ENCODE data around the gene OXCT1. TPM values are rescaled to one million over a fixed set of nuclear protein-coding genes. Genes with fewer than 3 reads are reported as not detected.

OXCT1 gene
- total and polyA plus RNA-seq, 2 donors from 2014 or later: 20.5 to 42.7 TPM

DNA sequence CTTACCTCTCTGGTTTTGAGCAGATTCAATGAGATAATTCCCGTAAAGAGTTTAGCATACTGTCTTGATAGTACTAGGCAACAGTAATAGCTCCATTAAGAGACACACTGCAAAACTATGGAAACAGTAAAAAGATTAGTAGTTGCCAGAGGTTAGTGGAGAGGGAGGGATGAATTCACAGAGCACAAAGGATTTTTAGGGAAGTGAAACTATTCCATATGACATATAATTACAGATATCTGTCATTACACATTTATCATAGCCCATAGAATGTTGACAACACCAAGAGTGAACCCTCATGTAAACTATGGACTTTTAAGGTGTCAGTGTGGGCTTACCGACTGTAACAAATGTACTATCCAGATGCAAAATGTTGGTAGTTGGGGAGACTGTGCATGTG lies 183.5 kb downstream of the OXCT1 start:
- DNase-seq: no peak
- TF ChIP-seq, protein P1, sequence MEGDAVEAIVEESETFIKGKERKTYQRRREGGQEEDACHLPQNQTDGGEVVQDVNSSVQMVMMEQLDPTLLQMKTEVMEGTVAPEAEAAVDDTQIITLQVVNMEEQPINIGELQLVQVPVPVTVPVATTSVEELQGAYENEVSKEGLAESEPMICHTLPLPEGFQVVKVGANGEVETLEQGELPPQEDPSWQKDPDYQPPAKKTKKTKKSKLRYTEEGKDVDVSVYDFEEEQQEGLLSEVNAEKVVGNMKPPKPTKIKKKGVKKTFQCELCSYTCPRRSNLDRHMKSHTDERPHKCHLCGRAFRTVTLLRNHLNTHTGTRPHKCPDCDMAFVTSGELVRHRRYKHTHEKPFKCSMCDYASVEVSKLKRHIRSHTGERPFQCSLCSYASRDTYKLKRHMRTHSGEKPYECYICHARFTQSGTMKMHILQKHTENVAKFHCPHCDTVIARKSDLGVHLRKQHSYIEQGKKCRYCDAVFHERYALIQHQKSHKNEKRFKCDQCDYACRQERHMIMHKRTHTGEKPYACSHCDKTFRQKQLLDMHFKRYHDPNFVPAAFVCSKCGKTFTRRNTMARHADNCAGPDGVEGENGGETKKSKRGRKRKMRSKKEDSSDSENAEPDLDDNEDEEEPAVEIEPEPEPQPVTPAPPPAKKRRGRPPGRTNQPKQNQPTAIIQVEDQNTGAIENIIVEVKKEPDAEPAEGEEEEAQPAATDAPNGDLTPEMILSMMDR (IDR thresholded peaks at IDR 0.05; ENCODE audit: borderline replicate concordance, extremely low read depth, insufficient read depth): no peak
- Histone ChIP-seq H3K4me3 (ENCODE audit: low read length in 3 of 3) (no peak overlapping the region), H3K36me3 (ENCODE audit: control insufficient read depth in 2 of 3, insufficient read depth in 3 of 3, low read length in 3 of 3) (no peaks in the 10 kb centered on the region), H3K9me3 (ENCODE audit: control insufficient read depth in 2 of 3, insufficient read depth in 1 of 3, low read length in 3 of 3) (no peaks in the 10 kb centered on the region), H3K27ac (ENCODE audit: low read depth in 2 of 2, low read length in 2 of 2) (no peak overlapping the region), H3K9ac (ENCODE audit: low read length in 3 of 3) (no peak overlapping the region), H3K27me3 (ENCODE audit: control insufficient read depth, insufficient read depth, low read length) (no peaks in the 10 kb centered on the region), H3K4me1 (ENCODE audit: control insufficient read depth in 2 of 3, insufficient read depth in 2 of 3, low read depth in 1 of 3, low read length in 3 of 3) (no peaks in the 10 kb centered on the region)
- FAIRE-seq: no peak
- intact Hi-C loops (cut with DNase I): no loop called here

DNA sequence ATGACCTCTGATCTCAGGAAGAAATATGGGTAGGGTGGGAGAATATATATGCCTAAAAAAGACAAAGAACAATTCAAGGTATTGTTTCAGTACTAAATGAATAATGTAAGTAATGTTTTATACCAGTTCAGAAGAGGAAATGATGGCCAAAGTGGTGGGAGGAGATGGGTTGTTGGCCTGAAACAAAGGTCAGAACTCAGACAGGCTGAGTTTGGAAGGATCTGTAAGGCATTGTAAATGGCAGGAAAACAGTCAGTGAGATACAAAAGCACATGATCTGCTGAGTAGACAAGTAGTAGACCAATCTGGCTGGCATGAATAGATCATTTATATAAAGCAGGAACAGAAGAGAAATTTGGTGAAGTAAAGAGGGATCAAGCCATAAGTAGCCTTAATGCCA lies 184.0 kb downstream of the OXCT1 start:
- no peak overlapping the region for H3K27ac ChIP-seq (ENCODE audit: low read depth in 2 of 2, low read length in 2 of 2)
- no peaks in the 10 kb centered on the region for H3K36me3 ChIP-seq (ENCODE audit: control insufficient read depth in 2 of 3, insufficient read depth in 3 of 3, low read length in 3 of 3)
- TF ChIP-seq, protein P1 (IDR thresholded peaks at IDR 0.05; ENCODE audit: borderline replicate concordance, extremely low read depth, insufficient read depth): no peak
- FAIRE-seq (no peak), DNase-seq (no peak)
- no peaks in the 10 kb centered on the region for H3K27me3 ChIP-seq (ENCODE audit: control insufficient read depth, insufficient read depth, low read length)
- H3K4me3 ChIP-seq (ENCODE audit: low read length in 3 of 3): no peak overlapping the region
- H3K9ac ChIP-seq (ENCODE audit: low read length in 3 of 3): no peak overlapping the region
- H3K4me1 ChIP-seq (ENCODE audit: control insufficient read depth in 2 of 3, insufficient read depth in 2 of 3, low read depth in 1 of 3, low read length in 3 of 3): no peaks in the 10 kb centered on the region
- H3K9me3 ChIP-seq (ENCODE audit: control insufficient read depth in 2 of 3, insufficient read depth in 1 of 3, low read length in 3 of 3): no peaks in the 10 kb centered on the region
- intact Hi-C loops (cut with DNase I): no loop called here

DNA sequence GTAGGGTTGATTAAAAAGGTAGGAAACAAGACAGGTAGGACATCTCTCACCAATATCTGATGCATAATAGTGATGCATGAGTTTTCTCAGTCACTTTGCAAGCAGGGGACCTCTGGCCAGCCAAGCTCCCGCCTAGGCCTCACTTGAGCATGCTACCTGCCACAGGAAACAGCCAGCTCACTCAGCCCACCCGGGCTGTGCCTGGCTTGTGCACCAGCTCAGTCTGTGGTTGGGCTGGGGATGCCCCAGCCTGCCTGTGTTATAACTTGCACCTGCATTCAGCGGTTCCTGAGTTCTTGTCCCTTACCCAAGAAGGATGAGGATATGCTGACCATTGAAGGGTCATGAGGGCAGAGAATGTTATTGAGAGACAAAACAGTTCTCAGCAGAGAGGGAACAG lies 187.0 kb downstream of the OXCT1 start:
- FAIRE-seq (no peak), DNase-seq (peak in 1 of 5 donors; percentile 35)
- no peak overlapping the region for H3K4me3 ChIP-seq (ENCODE audit: low read length in 3 of 3)
- H3K4me1 ChIP-seq (ENCODE audit: control insufficient read depth in 2 of 3, insufficient read depth in 2 of 3, low read depth in 1 of 3, low read length in 3 of 3): no peaks in the 10 kb centered on the region
- TF ChIP-seq, protein P1 (IDR thresholded peaks at IDR 0.05; ENCODE audit: borderline replicate concordance, extremely low read depth, insufficient read depth): no peak
- no peaks in the 10 kb centered on the region for H3K27me3 ChIP-seq (ENCODE audit: control insufficient read depth, insufficient read depth, low read length)
- intact Hi-C loops (cut with DNase I): no loop called here
- H3K36me3 ChIP-seq (ENCODE audit: control insufficient read depth in 2 of 3, insufficient read depth in 3 of 3, low read length in 3 of 3): no peaks in the 10 kb centered on the region
- no peak overlapping the region for H3K27ac ChIP-seq (ENCODE audit: low read depth in 2 of 2, low read length in 2 of 2)
- no peak overlapping the region for H3K9ac ChIP-seq (ENCODE audit: low read length in 3 of 3)
- H3K9me3 ChIP-seq (ENCODE audit: control insufficient read depth in 2 of 3, insufficient read depth in 1 of 3, low read length in 3 of 3): peaks cover 0 to 6% (median 5%) of the 10 kb centered on the region in 3 donors

DNA sequence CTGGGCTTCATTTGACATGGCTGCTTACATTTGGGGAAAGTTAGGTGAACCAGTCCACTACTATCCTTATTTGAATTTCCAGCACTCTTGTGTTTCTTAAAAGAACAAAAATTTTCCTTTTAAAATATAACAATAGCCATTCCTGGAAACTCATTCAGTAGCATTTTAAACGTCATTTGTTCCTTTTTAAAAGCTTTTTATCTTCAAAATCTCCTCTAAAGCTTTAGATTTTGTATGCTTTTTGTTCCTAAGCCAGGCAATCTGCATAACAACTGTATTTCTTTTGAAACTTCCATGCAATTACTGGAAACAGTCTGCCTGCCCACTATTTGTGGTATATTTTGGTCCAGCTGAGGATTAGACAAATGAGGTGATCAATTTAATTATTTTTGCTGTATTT lies 187.6 kb downstream of the OXCT1 start:
- H3K4me1 ChIP-seq (ENCODE audit: control insufficient read depth in 2 of 3, insufficient read depth in 2 of 3, low read depth in 1 of 3, low read length in 3 of 3): no peaks in the 10 kb centered on the region
- H3K4me3 ChIP-seq (ENCODE audit: low read length in 3 of 3): no peak overlapping the region
- no peak overlapping the region for H3K27ac ChIP-seq (ENCODE audit: low read depth in 2 of 2, low read length in 2 of 2)
- no peak for DNase-seq
- H3K9ac ChIP-seq (ENCODE audit: low read length in 3 of 3): no peak overlapping the region
- intact Hi-C loops (cut with DNase I): no loop called here
- H3K27me3 ChIP-seq (ENCODE audit: control insufficient read depth, insufficient read depth, low read length): no peaks in the 10 kb centered on the region
- TF ChIP-seq, protein P1 (IDR thresholded peaks at IDR 0.05; ENCODE audit: borderline replicate concordance, extremely low read depth, insufficient read depth): no peak
- peaks cover 0 to 6% (median 5%) of the 10 kb centered on the region in 3 donors for H3K9me3 ChIP-seq (ENCODE audit: control insufficient read depth in 2 of 3, insufficient read depth in 1 of 3, low read length in 3 of 3)
- H3K36me3 ChIP-seq (ENCODE audit: control insufficient read depth in 2 of 3, insufficient read depth in 3 of 3, low read length in 3 of 3): no peaks in the 10 kb centered on the region
- no peak for FAIRE-seq
